GM20431 (cell line): ENCODE results near the gene KHK.

Experiments used
- in situ Hi-C: fragments of 300-500 bp; cut with MseI, MboI; formaldehyde crosslinking; loops from one replicate; pipeline ENCODE4 v1.15.0; 2020; ENCODE audit warnings: low sequenced_read_pairs; ENCODE audit not compliant: unreplicated experiment

KHK gene

DNA sequence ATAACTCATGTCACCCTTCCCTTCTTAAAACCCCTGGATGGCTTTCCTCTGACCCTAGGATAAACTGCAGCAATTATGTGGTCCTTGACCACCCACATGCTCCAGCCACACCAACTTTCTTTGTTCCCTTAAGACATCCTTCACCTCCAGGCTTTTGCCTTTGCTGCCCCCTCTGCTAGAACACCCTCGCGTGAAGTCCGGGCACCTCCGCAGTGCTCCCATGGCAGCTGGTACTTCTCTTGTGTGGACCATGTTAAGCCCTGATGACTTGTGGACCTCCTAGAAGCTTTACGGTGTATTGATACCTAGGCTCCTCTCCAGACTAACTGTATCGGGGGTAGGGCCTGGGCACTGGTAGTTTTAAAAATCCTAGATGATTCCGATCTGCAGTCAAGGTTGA, 36.2 kb downstream of the KHK start:
- in situ Hi-C loops = no loop called here

GRCh38 chr2:27123302-27124150, 37.0 kb downstream of the KHK start, which contains the start of gene ABHD1:
TSS of gene ABHD1 (plus strand) at chr2:27123815. CDS start at chr2:27123949, 134 bp downstream.
- in situ Hi-C loops = no loop called here

DNA sequence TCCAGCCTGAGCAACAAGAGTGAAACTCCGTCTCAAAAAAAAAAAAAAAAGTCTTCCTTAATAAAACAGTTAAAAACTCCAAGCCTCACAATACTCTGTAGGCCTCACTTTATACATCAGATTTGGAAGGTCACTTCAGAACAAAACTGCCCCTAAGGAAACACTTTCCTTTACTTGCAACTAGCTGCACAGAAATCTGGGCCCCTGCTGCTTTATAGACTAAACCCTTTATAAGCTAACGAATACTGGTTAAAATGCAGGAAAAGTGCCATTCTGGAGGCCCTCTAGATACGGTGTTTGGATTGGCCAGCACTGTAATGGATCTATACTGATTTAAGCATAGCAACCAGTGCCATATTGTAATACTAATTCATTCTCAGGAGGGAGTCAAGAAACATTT, 38.5 kb downstream of the KHK start:
- in situ Hi-C loops = no loop called here

GRCh38 chr2:27126252-27126710, 39.7 kb downstream of the KHK start:
- in situ Hi-C loops = no loop called here

DNA sequence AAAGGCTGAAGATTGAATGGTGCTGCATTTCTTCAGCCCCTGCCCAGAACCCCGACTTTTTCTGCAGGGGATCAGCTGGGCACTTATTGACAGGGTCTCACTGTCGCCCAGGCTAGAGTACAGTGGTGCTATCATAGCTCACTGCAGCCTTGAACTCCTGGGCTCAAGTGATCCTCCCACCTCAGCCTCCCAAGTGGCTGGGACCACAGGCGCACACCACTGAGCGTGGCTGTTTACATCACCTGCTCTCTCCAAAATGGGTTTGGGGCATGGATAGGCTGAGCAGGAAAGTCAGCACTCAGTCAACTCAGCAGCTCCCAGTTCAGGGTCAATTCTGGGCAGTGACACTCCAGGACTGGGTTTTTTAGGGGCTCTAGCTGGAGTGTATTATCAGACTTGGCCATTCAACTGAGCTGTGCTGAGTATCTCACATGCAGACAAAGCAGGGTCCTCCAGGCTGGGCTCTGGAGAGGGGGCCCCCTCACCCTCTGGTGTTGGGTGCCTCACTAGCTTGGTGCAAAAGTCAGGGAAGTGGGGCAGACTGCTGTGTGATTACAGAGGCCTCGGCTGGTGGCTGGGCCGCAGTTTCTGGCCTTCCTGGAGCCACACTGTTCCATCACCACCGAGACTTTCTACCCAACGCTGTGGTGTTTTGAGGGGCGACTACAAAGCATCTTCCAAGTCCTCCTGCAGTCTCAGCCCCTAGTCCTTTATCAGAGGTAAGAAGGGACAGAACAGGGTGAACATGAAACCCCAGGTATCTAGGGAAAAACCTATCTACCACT, 41.5 kb downstream of the KHK start:
- in situ Hi-C loops = no loop called here

- in situ Hi-C loops = no loop called here
Observed at GRCh38 chr2:27128668-27129571, 42.3 kb downstream of the KHK start.

GRCh38 chr2:27130396-27130795, 43.8 kb downstream of the KHK start:
- in situ Hi-C loops = no loop called here

DNA sequence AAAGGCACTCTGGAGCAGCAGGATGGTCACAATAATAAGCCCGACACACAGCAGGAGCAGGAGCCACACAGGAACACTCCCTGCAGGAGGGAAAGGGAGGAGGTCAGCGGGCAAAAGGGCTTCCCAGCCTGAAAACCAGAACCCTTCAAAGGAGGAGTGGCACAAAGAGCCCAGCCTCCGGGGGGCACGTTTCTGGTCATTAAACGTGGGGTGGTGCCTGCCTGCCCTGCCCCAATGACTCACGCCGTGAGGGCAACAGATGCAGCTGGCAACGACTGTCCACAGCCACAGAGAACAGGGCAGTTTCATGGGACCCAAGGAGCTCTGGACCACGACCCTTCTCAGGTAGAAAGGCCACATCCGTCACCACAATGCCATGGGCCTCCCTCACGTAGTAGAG, 44.9 kb downstream of the KHK start:
- in situ Hi-C loops = no loop called here

DNA sequence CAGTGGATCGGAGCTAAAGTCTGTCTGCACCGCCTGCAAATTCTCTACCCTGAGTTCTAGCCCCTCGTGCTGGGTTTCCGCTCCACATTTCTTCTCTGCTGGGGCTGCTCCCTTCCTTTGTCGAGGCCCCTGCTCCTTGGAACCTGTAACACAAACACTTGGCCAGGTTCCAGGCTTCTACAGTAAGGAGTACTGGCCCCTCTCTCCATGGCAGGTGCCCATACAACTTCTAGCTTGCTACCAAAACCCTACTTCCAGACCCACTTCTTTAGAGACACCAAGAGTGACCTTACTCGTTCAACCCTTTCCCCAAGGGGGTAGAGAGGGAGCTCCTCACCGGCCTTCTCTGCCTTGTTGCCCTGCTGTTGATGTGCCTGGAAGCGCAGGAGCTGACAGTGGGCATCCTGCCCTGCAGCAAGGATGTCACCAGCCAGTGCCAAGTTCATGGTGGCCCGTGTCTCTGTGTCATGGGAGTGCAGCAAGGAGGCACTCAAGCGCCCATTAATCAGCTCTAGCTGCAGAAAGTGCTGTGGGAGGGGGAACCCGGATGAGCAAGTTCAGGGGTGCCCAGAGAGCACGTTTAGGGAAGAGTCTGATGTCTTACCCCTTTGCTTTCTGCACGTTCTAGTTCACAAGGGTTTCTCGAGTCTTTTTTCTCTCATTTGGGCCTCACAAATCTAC, 46.8 kb downstream of the KHK start:
- in situ Hi-C loops = no loop called here

- in situ Hi-C loops = no loop called here
Observed at GRCh38 chr2:27133905-27134780, 47.6 kb downstream of the KHK start, which contains the start of gene PREB. TSS of gene PREB (minus strand) at chr2:27134636. CDS start at chr2:27134421, 215 bp downstream.

- in situ Hi-C loops = no loop called here
Observed at GRCh38 chr2:27134781-27135477, 48.4 kb downstream of the KHK start.

DNA sequence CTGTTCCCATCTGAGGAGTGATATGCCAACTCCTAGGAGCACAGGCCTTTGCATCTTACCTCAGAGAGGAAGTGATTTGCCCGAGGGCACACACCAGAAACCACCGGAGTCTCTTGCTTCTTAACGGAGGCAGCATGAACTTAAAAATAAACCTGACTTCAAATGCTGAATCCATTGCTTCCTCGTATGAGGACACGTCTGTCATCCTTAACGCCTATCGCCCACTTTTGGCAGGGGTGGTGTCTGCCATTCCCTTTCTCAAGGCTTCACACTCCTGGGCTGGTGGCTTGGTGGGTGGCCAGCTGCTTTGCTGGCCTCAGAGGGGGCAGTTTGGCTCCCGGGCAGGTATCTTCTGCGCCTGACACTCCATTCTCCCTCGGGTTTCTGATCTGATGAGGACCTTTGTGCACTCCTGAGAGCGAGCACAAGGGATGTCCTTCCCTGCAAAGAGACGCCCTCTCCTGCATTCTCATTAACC, 48.9 kb downstream of the KHK start:
- in situ Hi-C loops = no loop called here

- in situ Hi-C loops = no loop called here
Observed at GRCh38 chr2:27136751-27137150, 50.2 kb downstream of the KHK start.

GRCh38 chr2:27137322-27137935, 50.9 kb downstream of the KHK start:
- in situ Hi-C loops = no loop called here

GRCh38 chr2:27138111-27138510, 51.5 kb downstream of the KHK start:
- in situ Hi-C loops = no loop called here

DNA sequence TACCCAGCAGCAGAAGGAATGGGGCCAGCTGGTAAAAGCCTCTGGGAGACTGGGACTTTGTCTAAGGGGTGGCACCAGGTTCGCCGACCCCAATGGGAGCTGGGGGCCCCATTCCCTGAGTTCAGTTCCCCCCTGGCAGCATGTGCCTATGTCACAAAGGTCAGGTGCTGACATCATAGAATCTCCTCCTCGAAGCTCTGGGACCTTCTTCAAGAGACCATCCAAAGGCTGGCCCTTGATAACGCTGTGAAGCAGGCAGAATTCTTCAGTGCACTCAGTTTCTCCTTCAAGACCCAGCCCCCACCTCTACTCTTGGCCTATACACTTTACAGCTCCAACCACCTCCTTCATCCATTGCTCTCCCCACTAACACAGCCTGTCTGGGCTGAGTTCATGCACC, 52.7 kb downstream of the KHK start, which contains the start of gene PRR30:
Gene PRR30, minus strand, starts transcription at position 101 of the 400 bp plus-strand sequence. CDS start 1,081 bp downstream, outside the sequence.
- in situ Hi-C loops = no loop called here

GRCh38 chr2:27143285-27143684, 56.7 kb downstream of the KHK start:
- in situ Hi-C loops = no loop called here
